H1 (cell line): ENCODE results near the gene PRPF39. TPM values are rescaled to one million over a fixed set of nuclear protein-coding genes. Genes with fewer than 3 reads are reported as not detected.

Experiments
- BCL11A ChIP-seq, 2 experiments: IDR thresholded peaks; one replicate each; pipeline ENCODE4 v1.6.1; 2011; ENCODE audit warnings: low read depth in 2 of 2, low read length in 2 of 2, mild to moderate bottlenecking in 2 of 2
- CHD1 ChIP-seq: IDR thresholded peaks from 2 replicates; pipeline ENCODE4 v1.6.1; 2012; ENCODE audit warnings: low read depth, low read length, improper control_type of control experiment
- CHD2 ChIP-seq: IDR thresholded peaks from 2 replicates; pipeline ENCODE4 v1.6.1; 2012; ENCODE audit warnings: low read length, improper control_type of control experiment
- E2F6 ChIP-seq: IDR thresholded peaks from 2 replicates; pipeline ENCODE4 v1.6.1; 2012; ENCODE audit warnings: inconsistent platforms
- HDAC2 ChIP-seq, 2 experiments: fragments of 300-600 bp in 1 of 2; sonication (generic) in 1 of 2; IDR thresholded peaks; 2 replicates each; pipeline ENCODE4 v1.6.1; 2011 to 2012; ENCODE audit warnings: low read depth in 2 of 2, low read length in 2 of 2, mild to moderate bottlenecking in 2 of 2, moderate library complexity in 2 of 2, borderline replicate concordance in 1 of 2, inconsistent platforms in 1 of 2
- JUND ChIP-seq: IDR thresholded peaks from 2 replicates; pipeline ENCODE4 v1.6.1; 2011; ENCODE audit warnings: mild to moderate bottlenecking, improper control_type of control experiment, low read length
- KDM4A ChIP-seq: IDR thresholded peaks from one replicate; pipeline ENCODE4 v1.7.1; 2012; ENCODE audit warnings: low read depth, mild to moderate bottlenecking, moderate library complexity, low read length, inconsistent platforms; ENCODE audit not compliant: severe bottlenecking
- MAFK ChIP-seq: IDR thresholded peaks from 2 replicates; pipeline ENCODE4 v1.6.1; 2012; ENCODE audit warnings: low read depth, mild to moderate bottlenecking, improper control_type of control experiment, low read length
- POU5F1 ChIP-seq: IDR thresholded peaks from 2 replicates; pipeline ENCODE4 v1.6.1; 2011; ENCODE audit warnings: low read depth, mild to moderate bottlenecking, low read length, moderate library complexity
- ZNF274 ChIP-seq: IDR thresholded peaks from 2 replicates; pipeline ENCODE4 v1.7.0; 2012; ENCODE audit warnings: low read length, borderline replicate concordance; ENCODE audit errors: extremely low read depth
- polyA plus RNA-seq, 7 experiments: library from polyadenylated mRNA; depleted of rRNA in 3 of 7; stranded (reverse) in 5 of 7; unstranded in 2 of 7; fragments of >200 nt in 5 of 7; fragments of 200-250 nt in 2 of 7; gene quantifications; 1 replicate in 5 of 7; 2 replicates in 1 of 7; 4 replicates in 1 of 7; pipeline versions ENCODE4 v1.2.1 to v1.2.3, GENCODE V29; 2011 to 2013; ENCODE audit warnings: missing spikeins in 2 of 7, mixed read lengths in 2 of 7
- total RNA-seq: library from RNA; stranded (reverse); fragmentation: NEBNext Ultra II Directional; extraction: Animal tissue kit (Norgen Biotek cat#: 25700); gene quantifications from 2 replicates; pipeline ENCODE4 v1.2.1, GENCODE V29; 2021
- TF ChIP-seq, protein P1 (sequence below): fragments of 300-600 bp; sonication (generic); IDR thresholded peaks from 2 replicates; pipeline ENCODE4 v1.7.1; 2012; ENCODE audit warnings: low read length, moderate library complexity, mild to moderate bottlenecking, inconsistent platforms; ENCODE audit not compliant: insufficient replicate concordance

Gene PRPF39
- total and polyA plus RNA-seq, 2 of the 8 experiments (the other 6 are each of a cell fraction or from before 2014, with no cell fraction given), result 22.4 to 43.3 TPM

DNA sequence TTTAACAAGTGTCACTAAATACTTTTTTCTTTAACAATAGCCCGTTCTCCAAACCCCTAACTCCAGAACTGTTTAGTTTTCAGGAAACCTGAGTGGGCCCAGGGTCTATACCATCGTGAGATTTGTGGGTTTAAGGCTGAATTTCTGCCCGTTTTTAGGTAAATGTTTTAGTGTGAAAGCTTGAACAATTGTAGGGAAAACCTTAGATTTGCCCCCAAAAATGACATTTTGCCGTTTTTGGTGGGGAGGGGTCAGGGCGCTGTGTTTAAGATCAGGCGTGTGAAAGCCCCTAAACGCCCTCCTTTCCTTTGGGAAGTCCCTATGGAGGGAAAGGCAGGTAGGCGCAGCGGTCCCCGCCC lies 320 bp upstream of the PRPF39 start (continued):
- TF ChIP-seq, protein P1, sequence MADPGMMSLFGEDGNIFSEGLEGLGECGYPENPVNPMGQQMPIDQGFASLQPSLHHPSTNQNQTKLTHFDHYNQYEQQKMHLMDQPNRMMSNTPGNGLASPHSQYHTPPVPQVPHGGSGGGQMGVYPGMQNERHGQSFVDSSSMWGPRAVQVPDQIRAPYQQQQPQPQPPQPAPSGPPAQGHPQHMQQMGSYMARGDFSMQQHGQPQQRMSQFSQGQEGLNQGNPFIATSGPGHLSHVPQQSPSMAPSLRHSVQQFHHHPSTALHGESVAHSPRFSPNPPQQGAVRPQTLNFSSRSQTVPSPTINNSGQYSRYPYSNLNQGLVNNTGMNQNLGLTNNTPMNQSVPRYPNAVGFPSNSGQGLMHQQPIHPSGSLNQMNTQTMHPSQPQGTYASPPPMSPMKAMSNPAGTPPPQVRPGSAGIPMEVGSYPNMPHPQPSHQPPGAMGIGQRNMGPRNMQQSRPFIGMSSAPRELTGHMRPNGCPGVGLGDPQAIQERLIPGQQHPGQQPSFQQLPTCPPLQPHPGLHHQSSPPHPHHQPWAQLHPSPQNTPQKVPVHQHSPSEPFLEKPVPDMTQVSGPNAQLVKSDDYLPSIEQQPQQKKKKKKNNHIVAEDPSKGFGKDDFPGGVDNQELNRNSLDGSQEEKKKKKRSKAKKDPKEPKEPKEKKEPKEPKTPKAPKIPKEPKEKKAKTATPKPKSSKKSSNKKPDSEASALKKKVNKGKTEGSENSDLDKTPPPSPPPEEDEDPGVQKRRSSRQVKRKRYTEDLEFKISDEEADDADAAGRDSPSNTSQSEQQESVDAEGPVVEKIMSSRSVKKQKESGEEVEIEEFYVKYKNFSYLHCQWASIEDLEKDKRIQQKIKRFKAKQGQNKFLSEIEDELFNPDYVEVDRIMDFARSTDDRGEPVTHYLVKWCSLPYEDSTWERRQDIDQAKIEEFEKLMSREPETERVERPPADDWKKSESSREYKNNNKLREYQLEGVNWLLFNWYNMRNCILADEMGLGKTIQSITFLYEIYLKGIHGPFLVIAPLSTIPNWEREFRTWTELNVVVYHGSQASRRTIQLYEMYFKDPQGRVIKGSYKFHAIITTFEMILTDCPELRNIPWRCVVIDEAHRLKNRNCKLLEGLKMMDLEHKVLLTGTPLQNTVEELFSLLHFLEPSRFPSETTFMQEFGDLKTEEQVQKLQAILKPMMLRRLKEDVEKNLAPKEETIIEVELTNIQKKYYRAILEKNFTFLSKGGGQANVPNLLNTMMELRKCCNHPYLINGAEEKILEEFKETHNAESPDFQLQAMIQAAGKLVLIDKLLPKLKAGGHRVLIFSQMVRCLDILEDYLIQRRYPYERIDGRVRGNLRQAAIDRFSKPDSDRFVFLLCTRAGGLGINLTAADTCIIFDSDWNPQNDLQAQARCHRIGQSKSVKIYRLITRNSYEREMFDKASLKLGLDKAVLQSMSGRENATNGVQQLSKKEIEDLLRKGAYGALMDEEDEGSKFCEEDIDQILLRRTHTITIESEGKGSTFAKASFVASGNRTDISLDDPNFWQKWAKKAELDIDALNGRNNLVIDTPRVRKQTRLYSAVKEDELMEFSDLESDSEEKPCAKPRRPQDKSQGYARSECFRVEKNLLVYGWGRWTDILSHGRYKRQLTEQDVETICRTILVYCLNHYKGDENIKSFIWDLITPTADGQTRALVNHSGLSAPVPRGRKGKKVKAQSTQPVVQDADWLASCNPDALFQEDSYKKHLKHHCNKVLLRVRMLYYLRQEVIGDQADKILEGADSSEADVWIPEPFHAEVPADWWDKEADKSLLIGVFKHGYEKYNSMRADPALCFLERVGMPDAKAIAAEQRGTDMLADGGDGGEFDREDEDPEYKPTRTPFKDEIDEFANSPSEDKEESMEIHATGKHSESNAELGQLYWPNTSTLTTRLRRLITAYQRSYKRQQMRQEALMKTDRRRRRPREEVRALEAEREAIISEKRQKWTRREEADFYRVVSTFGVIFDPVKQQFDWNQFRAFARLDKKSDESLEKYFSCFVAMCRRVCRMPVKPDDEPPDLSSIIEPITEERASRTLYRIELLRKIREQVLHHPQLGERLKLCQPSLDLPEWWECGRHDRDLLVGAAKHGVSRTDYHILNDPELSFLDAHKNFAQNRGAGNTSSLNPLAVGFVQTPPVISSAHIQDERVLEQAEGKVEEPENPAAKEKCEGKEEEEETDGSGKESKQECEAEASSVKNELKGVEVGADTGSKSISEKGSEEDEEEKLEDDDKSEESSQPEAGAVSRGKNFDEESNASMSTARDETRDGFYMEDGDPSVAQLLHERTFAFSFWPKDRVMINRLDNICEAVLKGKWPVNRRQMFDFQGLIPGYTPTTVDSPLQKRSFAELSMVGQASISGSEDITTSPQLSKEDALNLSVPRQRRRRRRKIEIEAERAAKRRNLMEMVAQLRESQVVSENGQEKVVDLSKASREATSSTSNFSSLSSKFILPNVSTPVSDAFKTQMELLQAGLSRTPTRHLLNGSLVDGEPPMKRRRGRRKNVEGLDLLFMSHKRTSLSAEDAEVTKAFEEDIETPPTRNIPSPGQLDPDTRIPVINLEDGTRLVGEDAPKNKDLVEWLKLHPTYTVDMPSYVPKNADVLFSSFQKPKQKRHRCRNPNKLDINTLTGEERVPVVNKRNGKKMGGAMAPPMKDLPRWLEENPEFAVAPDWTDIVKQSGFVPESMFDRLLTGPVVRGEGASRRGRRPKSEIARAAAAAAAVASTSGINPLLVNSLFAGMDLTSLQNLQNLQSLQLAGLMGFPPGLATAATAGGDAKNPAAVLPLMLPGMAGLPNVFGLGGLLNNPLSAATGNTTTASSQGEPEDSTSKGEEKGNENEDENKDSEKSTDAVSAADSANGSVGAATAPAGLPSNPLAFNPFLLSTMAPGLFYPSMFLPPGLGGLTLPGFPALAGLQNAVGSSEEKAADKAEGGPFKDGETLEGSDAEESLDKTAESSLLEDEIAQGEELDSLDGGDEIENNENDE, result no peak
- TF ChIP-seq CHD2 (no peak), HDAC2 (IDR thresholded peaks at IDR 0.05; ENCODE audit: borderline replicate concordance in 1 of 2, low read depth in 2 of 2, low read length in 2 of 2) (no peak), BCL11A (IDR thresholded peaks at IDR 0.05; ENCODE audit: low read depth in 2 of 2, low read length in 2 of 2) (no peak), CHD1 (no peak), POU5F1 (no peak), E2F6 (no peak), KDM4A (no peak), MAFK (no peak), ZNF274 (no peak), JUND (no peak)
